ENCODE measurements around the gene TTC8.
"Not testable (repeated sequence)": the region's sequence is repeated elsewhere in the genome, so short reads cannot be mapped to it uniquely, and the experiment has no call there.

TTC8 gene

DNA sequence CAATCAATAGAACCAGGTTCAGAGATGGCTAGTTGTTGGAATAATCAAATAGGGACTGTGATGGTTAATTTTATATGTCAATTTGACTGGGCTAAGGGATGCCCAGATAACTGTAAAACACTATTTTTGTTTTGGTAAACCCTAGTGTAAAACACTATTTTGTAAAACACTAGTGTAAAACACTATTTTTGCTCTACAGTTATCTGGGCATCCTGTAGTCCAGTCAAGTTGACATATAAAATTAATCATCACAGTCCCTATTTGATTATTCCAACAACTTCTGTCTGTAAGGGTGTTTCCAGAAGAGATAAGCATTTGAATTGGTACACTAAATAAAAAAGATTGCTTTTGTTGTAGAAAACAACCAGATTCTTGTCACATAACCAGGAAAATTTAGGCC lies 16.1 kb upstream of the TTC8 start:
- no peaks in the 10 kb centered on the region for H4K20me1 ChIP-seq (ENCODE audit: insufficient read depth, low read length)
- no peak for DNase-seq
- H3K27me3 ChIP-seq (replicated peaks; ENCODE audit: insufficient read depth, low read length), result no peaks in the 10 kb centered on the region
- no peaks in the 10 kb centered on the region for H3K4me1 ChIP-seq (ENCODE audit: low read length)
- H3K4me2 ChIP-seq (ENCODE audit: low read depth, low read length), result no peak overlapping the region
- no peaks in the 10 kb centered on the region for H3F3A ChIP-seq (ENCODE audit: insufficient read depth, low read length)
- H3K79me2 ChIP-seq (ENCODE audit: low read length), result no peaks in the 10 kb centered on the region
- H3K9me3 ChIP-seq (replicated peaks; ENCODE audit: insufficient read depth, low read length), result no peaks in the 10 kb centered on the region
- H3K36me3 ChIP-seq (replicated peaks; ENCODE audit: insufficient read depth, low read length), result no peaks in the 10 kb centered on the region
- no peak overlapping the region for H3K9ac ChIP-seq (ENCODE audit: low read length)
- no peak overlapping the region for H2AFZ ChIP-seq (ENCODE audit: low read length)
- no peak overlapping the region for H3K27ac ChIP-seq (ENCODE audit: low read length)
- no peak for TF ChIP-seq EZH2 (optimal IDR thresholded peaks at IDR 0.05; ENCODE audit: low read depth, low read length)
- no peak for TF ChIP-seq CTCF (IDR thresholded peaks at IDR 0.05; ENCODE audit: low read length)
- no peak for TF ChIP-seq EZH2phosphoT487 (IDR thresholded peaks at IDR 0.05; ENCODE audit: low read length)
- no peaks in the 10 kb centered on the region for H3K9me2 ChIP-seq (replicated peaks; ENCODE audit: insufficient read depth, low read length)
- H3K4me3 ChIP-seq (ENCODE audit: low read length), result no peak overlapping the region

GRCh38 chr14:88815980-88816379 lies 8.5 kb upstream of the TTC8 start:
- no peak for DNase-seq
- Histone ChIP-seq H3K9ac (ENCODE audit: low read length) (no peak overlapping the region), H3K79me2 (ENCODE audit: low read length) (no peaks in the 10 kb centered on the region), H3F3A (ENCODE audit: insufficient read depth, low read length) (no peaks in the 10 kb centered on the region), H3K27me3 (replicated peaks; ENCODE audit: insufficient read depth, low read length) (no peaks in the 10 kb centered on the region), H3K27ac (ENCODE audit: low read length) (no peak overlapping the region), H3K36me3 (replicated peaks; ENCODE audit: insufficient read depth, low read length) (no peaks in the 10 kb centered on the region), H2AFZ (ENCODE audit: low read length) (no peak overlapping the region), H3K4me1 (ENCODE audit: low read length) (no peaks in the 10 kb centered on the region), H3K4me3 (ENCODE audit: low read length) (no peak overlapping the region), H3K9me2 (replicated peaks; ENCODE audit: insufficient read depth, low read length) (no peaks in the 10 kb centered on the region), H4K20me1 (ENCODE audit: insufficient read depth, low read length) (no peaks in the 10 kb centered on the region), H3K4me2 (ENCODE audit: low read depth, low read length) (no peak overlapping the region), H3K9me3 (replicated peaks; ENCODE audit: insufficient read depth, low read length) (no peaks in the 10 kb centered on the region)
- no peak for TF ChIP-seq CTCF (IDR thresholded peaks at IDR 0.05; ENCODE audit: low read length)
- TF ChIP-seq EZH2 (optimal IDR thresholded peaks at IDR 0.05; ENCODE audit: low read depth, low read length), result no peak
- no peak for TF ChIP-seq EZH2phosphoT487 (IDR thresholded peaks at IDR 0.05; ENCODE audit: low read length)

- Histone ChIP-seq H3K4me1 (ENCODE audit: low read length) (no peaks in the 10 kb centered on the region), H3K36me3 (replicated peaks; ENCODE audit: insufficient read depth, low read length) (no peaks in the 10 kb centered on the region), H3F3A (ENCODE audit: insufficient read depth, low read length) (no peaks in the 10 kb centered on the region), H3K9ac (ENCODE audit: low read length) (no peak overlapping the region), H2AFZ (ENCODE audit: low read length) (no peak overlapping the region), H3K79me2 (ENCODE audit: low read length) (no peaks in the 10 kb centered on the region), H3K9me2 (replicated peaks; ENCODE audit: insufficient read depth, low read length) (no peaks in the 10 kb centered on the region), H3K27ac (ENCODE audit: low read length) (no peak overlapping the region), H3K4me2 (ENCODE audit: low read depth, low read length) (no peak overlapping the region), H3K9me3 (replicated peaks; ENCODE audit: insufficient read depth, low read length) (no peaks in the 10 kb centered on the region), H3K4me3 (ENCODE audit: low read length) (no peak overlapping the region), H3K27me3 (replicated peaks; ENCODE audit: insufficient read depth, low read length) (no peaks in the 10 kb centered on the region), H4K20me1 (ENCODE audit: insufficient read depth, low read length) (no peaks in the 10 kb centered on the region)
- DNase-seq, result no peak
- TF ChIP-seq CTCF (IDR thresholded peaks at IDR 0.05; ENCODE audit: low read length) (no peak), EZH2phosphoT487 (IDR thresholded peaks at IDR 0.05; ENCODE audit: low read length) (no peak), EZH2 (optimal IDR thresholded peaks at IDR 0.05; ENCODE audit: low read depth, low read length) (no peak)
These were observed 6.4 kb upstream of the TTC8 start for GRCh38 chr14:88818018-88818417.

DNA sequence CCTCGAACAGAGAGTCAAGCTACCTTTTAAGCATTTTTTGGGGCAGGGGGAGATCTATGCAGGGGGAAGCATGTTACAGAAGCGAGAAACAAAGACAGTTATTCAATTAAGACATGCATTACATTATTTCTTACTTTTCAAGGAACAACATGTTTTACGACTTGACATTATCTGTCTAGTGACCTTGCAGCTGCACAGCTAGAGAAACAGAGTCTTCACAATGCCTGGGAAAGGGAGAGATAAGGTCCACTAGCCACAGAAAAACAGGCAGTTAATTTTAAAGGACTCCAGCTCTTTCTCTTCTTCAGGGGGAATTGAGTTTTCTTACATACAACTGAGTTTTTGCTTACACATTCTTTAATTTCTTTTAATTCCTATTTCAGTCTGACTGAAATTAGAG lies 4.8 kb upstream of the TTC8 start:
- not testable (repeated sequence) for H3K4me1 ChIP-seq (ENCODE audit: low read length); H3K4me2 ChIP-seq (ENCODE audit: low read depth, low read length); H3K79me2 ChIP-seq (ENCODE audit: low read length); H4K20me1 ChIP-seq (ENCODE audit: insufficient read depth, low read length); H3K36me3 ChIP-seq (replicated peaks; ENCODE audit: insufficient read depth, low read length); H3K27me3 ChIP-seq (replicated peaks; ENCODE audit: insufficient read depth, low read length); H3F3A ChIP-seq (ENCODE audit: insufficient read depth, low read length); H3K27ac ChIP-seq (ENCODE audit: low read length); H3K9me3 ChIP-seq (replicated peaks; ENCODE audit: insufficient read depth, low read length); H3K9me2 ChIP-seq (replicated peaks; ENCODE audit: insufficient read depth, low read length); H2AFZ ChIP-seq (ENCODE audit: low read length); DNase-seq; H3K4me3 ChIP-seq (ENCODE audit: low read length); H3K9ac ChIP-seq (ENCODE audit: low read length)

All from MM.1S (cell line).